DMS53 (cell line): ENCODE data around the gene ACMSD.
A peak's percentile ranks its signal among the peaks of the same experiment; 100 is the strongest.
"Not testable (repeated sequence)": the region's sequence is repeated elsewhere in the genome, so short reads cannot be mapped to it uniquely, and the experiment has no call there.

Experiments used
- DNase-seq: peaks from one replicate; lab custom pipeline; 2025; lab: John Stamatoyannopoulos, UW

Gene ACMSD

DNA sequence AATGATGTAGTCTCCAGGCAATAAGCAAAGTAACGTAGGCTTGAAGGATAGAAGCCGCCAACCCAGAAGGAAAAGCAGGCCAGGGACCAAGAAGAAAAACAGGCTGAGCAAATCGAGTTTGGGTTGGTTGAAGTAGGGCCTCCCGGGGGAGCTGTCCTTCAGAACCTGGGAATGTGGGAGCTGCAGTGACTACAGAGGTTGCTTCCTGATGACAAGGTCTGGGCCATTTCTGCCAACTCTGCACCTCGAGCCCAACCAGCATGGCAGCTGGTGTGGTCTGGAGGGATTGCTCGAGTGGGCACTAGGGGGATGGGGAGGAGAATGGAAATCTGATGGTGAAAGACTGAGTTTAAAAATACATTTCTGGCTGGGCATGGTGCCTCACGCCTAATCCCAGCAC lies 14.1 kb downstream of the ACMSD start:
- no peak for DNase-seq

DNA sequence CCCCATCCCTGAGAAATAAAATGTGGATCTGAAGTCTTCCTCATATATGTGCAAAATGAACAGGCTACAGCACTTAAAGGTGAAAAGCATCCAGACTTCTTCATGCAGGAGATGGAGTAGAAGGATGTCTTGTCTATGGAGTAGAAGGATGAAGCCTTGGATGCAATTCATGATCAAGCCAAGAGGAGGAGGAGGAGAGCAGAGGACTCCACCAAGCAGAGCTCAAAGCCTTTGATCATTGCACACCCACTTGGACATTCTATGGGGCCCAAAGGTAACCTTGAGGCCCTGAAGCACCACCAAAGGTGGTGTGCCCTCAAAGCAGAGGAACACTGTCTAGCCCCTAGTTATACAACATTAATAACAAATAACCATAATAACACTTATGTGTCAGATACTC lies 17.3 kb downstream of the ACMSD start:
- DNase-seq, result peak; percentile 15

DNA sequence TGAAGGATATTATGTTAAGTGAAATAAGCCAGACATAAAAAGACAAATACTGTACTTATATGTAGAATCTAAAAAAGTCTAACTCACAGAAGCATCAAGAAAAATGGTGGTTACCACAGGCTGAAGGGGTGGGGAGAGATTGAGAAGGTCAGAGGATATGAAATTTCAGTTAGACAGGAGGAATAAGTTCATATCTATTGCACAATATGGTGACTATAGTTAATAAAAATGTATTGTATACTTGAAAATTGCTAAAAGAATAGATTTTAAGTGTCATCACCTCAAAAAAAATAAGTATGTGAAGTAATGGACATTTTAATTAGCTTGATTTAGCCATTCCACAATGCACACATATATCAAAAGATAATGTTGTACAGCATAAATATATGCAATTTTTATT lies 19.8 kb downstream of the ACMSD start:
- DNase-seq, result no peak

DNA sequence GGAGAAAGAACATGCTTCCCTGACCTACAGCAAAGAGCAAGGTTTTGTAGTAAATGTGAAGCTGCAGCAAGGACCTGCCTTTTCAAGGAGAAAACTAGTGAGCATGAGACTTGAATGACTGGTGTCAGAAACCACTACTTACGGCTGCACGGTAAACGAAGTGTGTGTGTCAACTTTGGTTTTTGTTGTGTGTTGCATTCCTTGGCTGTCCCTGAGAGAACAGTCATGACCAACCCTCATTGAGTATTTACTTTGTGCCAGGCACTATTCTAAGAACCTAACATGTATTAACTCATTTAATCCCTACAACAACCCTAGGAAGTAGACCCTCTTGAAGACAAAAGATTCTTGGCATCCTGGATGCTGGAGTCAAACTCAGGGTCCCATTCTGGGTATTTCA lies 22.8 kb downstream of the ACMSD start:
- DNase-seq, result no peak

DNA sequence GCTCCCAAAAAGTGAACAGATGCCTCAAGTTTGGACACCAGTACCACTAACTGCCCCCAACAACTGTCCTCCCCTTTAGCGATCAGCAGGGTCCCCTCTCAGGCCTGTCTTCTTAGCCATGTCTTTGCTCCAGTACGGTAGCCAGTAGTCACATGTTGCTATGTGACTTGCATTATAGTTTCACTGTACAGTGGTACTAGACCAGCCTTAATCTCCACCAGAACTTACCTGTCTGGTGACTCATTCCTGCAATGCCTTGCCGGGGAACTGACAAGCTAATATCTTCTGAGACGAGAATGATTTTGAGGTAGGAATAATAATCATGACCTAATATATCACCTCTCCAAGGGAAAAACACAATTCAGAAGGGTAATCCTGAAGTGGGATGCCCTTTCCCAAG lies 23.7 kb downstream of the ACMSD start:
- DNase-seq, result no peak

DNA sequence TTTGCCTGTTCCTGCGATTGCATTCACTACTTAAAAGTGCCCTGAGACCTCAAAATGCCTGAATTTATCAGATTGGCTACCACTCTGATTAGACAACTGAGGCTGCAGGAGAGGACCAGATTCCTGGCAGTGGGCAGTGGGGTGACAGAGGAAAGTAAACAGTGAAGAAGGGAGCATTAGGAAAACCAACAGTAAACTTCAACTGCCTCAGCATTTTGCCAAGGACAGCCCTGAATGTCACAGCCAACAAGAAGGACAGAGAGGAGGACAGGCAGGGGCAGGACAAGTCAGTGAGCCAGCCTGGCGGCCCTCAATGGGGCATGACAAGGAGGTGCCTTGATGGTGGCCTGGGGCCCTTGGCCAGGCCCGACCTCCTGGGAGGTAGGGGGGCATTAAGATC lies 24.3 kb downstream of the ACMSD start:
- DNase-seq, result no peak

DNA sequence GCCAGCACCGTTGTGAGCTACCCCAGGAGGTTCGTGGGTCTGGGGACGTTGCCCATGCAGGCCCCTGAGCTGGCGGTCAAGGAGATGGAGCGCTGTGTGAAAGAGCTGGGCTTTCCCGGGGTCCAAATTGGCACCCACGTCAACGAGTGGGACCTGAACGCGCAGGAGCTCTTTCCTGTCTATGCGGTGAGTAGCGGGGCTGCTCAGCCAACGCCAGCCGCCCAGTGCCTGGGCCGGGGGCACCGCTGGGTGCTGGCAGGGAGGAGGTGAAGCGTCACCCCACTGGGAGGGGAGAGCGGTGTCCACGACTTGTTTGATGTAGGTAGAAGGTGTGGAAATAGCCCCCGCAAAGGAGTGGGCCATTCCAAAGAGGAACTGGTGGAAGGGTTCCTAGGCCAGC lies 25.0 kb downstream of the ACMSD start:
- no peak for DNase-seq

DNA sequence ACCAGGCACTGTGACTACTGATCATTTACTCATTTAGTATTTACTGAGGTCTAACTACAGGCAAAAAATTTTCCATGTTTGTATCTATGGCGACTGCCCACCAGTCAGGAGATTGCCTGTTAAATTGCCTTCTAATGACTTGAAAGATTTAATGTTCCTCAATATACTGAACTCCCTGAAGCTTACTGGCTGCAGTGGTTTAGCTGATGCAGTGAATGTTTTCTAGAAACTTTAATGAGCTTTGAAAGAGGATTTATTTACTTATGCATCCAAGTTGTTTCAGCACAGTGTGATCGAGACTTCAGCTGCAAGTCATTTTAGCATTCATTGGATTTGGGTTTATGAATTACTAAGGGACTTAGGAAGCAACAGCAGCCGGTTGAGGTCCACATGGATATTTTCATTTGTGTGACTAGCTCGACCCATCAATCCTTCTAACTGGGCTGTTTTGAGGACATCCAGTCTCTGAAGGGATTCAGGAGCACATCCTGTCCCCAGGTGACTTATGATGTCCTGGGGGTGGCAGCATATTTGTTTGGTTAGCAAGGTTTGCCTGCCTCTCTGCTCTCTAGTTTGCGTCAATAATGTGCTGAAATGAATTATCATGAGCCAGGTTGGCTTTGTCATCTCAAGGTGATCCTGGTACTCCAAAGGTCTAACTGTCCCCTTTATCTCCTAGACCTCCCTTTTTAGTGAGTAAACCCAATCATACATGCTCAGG lies 26.8 kb downstream of the ACMSD start:
- DNase-seq, result no peak

DNA sequence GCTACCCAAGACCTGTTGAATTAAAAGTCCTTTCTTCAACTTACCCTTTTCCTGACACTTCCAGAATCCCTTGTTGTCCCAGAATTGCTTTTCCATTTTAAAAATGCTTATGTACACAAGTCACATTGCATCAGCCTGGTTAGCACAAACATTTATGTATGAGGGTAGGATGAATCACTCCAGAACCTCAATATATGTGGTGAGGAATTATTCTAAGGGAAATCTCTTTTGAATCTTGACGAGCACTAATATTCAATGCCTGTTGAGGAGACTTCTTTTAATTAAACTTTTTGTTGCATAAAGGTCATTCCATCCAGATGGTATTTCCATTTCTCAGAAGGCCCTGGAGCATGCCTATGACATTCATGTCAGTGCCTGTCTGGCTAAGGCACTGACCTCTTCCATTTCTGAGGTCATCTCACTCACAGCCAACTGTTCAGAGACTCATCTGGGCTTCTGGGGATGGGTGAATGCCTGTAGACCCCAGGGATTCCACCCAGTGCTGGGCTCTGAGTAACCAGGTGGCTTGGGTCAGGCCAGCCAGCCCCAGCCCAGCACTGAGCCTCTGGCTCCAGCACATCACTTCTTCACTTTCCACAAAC lies 28.2 kb downstream of the ACMSD start:
- DNase-seq, result peak; percentile 0

DNA sequence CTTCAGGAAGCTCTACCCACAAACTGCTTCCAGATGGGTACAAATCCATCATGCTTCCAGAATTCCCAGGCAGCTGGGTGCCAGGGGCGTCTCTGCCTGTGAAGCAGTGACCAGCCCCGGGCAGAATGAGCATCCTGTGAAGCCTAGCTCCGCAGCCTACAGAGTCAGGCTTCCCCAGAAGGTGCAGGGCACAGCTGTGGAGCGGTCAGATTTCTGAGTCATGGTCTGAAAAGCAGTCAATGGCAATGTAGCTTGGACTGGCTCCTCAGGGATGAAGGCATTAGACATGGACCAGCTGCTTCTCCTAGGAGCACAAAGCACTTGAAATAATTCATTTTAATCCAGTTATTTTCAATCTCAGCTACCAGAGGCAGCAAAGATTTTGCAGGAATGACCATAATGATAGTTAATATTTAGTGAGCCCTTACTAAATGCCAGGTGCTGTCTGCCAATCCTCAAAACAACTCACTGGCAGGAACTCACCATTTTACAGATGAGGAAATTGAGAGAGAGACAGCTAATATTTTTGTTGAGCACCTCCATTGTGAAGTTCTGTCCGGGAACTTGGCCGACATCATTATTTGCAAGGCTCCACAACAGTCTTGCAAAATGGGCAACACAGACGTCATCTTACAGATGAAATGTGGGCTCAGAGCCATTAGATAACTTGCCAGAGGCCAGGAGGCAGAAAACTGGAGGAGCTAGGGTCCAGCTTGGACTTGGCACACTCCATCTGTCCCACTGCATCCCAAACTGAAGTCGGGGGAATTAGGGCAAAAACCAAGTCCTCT lies 31.7 kb downstream of the ACMSD start:
- no peak for DNase-seq

DNA sequence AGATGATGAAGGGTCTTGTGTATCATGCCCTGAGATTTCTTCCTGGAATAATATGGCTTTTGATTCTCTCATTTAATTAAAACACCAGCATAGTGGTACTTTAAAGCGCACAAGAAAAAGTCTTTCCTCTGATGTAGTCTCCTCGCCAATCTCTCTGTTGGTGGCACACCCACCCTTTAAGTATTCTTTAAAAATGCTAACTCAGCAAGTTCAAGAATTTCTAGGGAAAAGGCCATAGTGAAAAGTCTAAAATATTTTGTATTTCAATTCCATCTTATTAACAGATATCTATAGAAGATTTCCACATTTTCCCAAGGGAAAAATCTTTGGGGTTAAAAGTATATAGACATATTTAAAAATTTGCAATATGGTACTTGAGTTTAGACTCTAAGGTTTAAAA lies 34.7 kb downstream of the ACMSD start:
- DNase-seq, result no peak

DNA sequence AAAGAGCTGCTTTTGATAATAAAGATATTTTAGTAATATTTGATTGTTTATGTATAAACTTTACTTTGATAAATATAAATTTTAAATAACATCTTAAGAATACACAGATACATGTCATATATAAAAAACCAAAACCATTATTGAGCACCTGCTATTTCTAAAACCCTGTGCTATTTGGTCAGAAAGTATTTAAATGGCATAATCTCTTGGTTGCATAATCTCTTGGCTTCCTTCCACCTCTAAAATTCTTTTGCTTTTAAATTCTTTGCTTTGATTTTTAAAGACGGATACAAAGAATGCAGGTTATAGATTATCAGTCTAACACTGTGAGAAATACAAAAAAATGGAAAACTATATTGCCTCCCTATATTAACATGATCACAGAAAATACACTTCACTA lies 36.9 kb downstream of the ACMSD start:
- DNase-seq, result no peak

DNA sequence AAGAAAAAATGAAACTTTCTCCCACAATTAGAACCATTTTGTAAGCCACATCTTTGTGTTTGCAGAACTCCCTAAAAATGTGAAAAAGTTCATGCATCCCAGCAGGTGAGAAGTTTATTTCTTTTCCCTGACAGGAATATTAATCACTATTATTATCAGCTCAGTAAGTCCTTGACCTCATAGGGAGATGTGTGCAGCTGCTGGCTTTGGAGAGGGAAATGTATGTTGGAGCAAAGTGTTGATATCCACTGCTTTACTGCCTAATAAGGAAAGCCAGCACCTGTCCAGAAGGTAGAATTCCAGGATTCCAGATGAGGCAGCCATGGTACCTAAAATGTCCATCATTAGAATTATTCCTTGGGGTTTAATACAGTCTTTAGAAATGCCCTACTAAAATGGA lies 44.4 kb downstream of the ACMSD start:
- no peak for DNase-seq

DNA sequence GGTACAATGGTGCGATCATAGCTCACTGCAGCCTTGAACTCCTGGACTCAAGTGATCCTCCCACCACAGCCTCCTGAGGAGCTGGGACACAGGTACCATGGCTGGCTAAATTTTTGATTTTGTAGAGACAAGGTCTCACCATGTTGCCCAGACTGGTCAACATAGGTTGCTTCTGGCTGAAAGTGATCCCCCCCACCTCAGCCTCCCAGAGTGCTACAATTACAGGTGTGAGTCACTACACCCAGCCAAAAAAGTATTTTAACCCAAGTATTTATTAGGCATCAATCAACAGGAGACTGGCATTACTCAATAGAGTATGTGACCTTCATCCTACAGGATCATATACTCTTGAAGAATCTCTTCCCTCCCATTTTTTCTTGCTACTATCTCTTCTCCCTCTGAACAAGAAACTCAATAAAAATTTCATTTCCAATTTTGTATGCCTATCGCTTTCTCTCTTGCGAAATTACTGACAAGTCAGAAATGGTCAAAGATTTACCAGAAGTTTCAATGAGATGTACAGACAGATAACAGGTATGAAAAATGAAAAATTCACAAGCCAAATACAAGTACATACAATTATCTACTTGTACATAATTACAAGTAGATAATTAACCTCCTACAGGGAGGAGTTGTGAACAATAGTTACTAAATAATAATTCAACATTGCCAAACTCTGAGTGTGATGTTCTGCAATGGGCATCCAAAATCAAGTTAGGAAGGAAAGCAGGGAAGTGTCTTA lies 45.3 kb downstream of the ACMSD start:
- DNase-seq, result no peak

DNA sequence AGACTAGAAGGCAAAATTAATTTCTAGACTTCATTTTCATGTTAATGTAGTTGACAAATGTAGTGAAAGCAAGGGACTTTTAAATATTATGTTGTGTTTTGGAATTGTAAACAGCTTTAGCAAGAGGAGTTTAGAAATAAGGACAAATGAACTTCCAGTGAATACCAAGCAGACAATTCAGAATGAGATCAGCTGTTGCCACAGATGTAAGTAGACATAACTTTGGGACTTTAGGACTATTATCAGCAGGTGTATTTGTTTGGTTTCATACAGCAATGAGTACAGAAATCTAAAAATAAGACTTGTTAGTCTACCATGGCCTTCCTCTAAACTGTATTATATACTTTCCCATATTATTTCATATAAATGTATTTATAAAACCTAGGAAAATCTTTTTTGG lies 46.0 kb downstream of the ACMSD start:
- no peak for DNase-seq

DNA sequence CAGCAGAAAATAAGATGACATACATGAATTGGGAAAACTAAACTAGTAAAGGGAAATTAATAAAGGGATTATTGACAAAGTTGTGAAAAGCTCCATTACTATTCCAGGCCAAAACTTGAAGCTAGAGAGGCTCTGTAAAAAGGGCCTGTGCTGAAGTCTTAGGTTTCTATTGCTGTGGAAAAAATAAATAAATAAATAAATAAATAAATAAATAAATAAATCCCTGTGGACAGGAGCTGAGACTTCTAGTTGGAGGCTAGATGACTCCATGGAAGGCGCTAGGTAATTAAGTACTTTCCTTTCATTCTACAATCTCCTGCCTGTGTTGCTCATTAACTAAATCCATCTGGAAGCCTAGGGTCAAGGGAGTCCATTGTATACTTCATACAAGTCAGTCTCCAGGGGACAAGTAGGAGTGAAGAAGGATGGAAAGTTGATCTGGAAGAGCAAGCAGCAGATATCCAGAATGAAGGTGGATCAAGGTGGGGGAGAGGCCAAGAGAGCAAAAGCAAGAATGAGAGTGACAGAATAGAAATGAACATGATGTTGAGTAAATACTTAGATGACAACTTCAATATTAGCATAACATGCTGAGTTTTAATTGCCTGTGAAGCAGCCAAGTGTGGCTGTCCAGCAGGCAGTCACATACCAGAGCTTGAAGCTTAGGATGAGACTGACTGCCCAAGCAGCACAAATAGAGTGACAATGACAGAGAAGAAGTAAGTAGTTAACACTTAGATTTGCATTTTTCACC lies 54.0 kb downstream of the ACMSD start:
- DNase-seq, result peak; percentile 4

DNA sequence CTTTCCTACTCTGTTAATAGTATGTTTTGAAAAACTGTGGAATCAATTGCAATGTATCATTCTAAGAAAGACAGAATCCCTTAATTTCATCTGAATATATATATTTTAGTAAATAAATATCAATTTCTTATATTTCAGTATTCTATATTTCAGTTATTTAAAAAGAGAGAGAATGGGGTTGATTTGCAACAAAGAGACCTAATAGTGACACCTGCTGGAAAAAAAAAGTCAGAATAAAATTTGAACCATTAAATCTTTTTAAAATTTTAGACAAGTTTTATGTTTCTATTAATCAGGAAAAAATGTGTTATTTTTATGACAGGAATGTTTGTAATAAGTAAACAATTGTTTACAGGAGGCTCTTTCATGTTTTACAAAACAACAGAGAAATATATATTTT lies 59.5 kb downstream of the ACMSD start:
- DNase-seq, result peak; percentile 16

DNA sequence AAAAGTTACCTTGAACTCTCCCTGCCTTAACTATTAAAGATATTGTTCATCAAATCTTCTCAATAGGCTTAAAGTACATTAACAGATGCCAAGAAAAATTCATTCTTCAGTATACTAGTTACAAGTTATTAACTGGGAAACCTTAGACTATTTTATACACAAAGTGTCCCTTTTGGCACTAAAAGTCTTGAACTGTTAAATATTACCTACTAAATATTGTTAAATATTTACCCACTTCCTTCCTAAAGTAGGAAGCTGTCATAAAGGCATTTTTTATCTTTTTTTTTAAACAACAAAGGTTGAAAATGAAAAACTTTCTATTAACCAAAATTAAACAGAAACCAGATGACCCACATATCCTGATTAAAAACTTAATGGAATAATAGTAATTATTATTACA lies 60.8 kb downstream of the ACMSD start:
- no peak for DNase-seq

DNA sequence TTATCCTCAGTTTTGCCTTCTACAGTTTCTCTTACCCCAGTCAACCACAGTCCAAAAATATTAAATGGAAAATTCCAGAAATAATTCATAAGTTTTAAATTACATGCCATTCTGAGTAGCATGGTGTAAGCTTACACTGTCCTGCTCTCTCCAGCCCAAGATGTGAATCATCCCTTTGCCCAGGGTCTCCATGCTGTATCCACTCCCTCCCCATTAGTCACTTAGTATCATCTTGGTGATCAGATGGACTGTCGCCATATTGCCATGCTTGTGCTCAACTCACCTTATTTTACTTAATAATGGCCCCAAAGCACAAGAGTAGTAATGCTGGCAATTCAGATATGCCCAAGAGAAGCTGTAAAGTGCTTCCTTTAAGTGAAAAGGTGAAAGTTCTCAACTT lies 61.7 kb downstream of the ACMSD start:
- no peak for DNase-seq

DNA sequence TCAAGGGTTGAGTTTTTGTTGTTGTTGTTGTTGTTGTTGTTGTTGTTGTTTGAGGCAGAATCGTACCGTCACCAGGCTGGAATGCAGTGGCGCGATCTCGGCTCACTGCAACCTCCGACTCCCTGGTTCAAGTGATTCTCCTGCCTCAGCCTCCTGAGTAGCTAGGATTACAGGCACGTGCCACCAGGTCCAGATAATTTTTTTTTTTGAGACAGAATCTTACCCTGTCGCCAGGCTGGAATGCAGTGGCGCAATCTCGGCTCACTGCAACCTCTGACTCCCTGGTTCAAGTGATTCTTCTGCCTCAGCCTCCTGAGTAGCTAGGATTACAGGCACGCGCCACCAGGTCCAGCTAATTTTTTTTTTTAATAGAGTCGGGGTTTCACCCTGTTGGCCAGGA lies 65.3 kb downstream of the ACMSD start:
- DNase-seq, result not testable (repeated sequence)

DNA sequence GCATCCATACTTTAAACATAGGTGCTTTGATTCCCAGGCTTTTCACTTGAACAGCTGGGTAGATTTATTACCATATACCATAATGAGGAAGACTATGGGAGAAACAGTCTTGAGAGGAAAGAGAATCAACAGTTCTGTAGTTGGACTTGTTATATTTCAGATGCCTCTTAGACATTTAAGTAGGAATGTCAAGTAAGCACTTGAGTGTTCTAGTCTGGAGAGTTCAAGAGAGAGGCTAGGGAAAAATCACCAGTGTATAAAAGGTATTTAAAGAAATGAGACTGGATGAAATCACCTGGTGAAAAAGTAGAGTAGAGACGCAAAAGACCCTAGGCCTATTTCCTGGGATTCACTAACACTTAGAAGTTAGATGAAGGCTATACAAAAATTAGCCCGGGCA lies 66.8 kb downstream of the ACMSD start:
- no peak for DNase-seq

DNA sequence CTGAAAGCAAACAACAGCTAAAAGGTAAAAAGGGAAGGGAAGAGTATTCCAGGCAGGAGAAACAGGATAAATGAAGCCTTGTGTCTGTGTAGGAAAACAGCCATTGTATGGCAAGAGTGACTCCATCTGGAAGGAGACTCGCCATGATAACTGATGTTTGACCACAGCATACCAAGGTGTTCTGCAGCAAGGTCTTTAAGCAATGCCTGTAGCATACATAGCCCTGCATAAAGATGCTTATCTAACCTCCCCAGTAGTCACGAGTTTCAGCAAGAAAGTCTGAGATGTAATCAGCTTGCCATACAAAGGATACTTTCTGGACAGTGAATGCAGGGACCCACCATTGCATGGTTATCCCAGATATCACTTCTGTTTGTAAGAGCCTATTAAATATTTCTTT lies 68.3 kb downstream of the ACMSD start:
- DNase-seq, result no peak
